ENCODE data around the gene TCF7L1. TPM values are rescaled to one million over a fixed set of nuclear protein-coding genes. Genes with fewer than 3 reads are reported as not detected.

TCF7L1 gene
- total RNA-seq, 1 donor from 2014 or later, result 8.9 TPM

DNA sequence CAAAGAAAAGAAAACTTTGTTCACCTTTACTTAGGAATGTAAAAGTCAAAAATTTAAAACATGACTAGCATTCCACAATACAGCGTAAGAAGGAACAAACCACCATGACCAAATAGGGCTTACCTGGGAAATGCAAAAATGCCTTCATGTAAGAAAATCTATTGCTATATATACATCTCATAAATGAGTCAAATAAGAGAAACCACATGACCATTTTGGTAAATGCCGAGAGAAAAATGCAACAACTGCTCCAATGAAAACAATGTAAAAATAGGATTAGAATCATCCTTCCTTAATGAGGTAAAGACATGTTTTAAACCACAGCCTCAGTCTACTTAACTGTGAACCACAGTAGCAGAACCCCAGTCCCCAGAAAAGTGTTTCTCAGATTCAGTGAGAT lies 145.2 kb downstream of the TCF7L1 start:
- Histone ChIP-seq H3K4me1 (ENCODE audit: control insufficient read depth in 3 of 3, insufficient read depth in 3 of 3, low read length in 3 of 3) (peaks cover 24 to 41% (median 30%) of the 10 kb centered on the region in 3 donors), H3K36me3 (ENCODE audit: control insufficient read depth in 3 of 3, insufficient read depth in 3 of 3, low read length in 3 of 3) (peaks cover 0 to under 1% (median under 1%) of the 10 kb centered on the region in 3 donors), H3K4me3 (ENCODE audit: low read length in 3 of 3) (no peak overlapping the region), H3K9ac (ENCODE audit: low read depth in 1 of 3, low read length in 3 of 3) (no peak overlapping the region), H3K27ac (ENCODE audit: low read depth, low read length) (no peak overlapping the region), H3K27me3 (ENCODE audit: control insufficient read depth in 3 of 3, insufficient read depth in 3 of 3, low read length in 3 of 3) (no peaks in the 10 kb centered on the region), H3K9me3 (ENCODE audit: control insufficient read depth in 3 of 3, low read length in 3 of 3) (no peaks in the 10 kb centered on the region)

DNA sequence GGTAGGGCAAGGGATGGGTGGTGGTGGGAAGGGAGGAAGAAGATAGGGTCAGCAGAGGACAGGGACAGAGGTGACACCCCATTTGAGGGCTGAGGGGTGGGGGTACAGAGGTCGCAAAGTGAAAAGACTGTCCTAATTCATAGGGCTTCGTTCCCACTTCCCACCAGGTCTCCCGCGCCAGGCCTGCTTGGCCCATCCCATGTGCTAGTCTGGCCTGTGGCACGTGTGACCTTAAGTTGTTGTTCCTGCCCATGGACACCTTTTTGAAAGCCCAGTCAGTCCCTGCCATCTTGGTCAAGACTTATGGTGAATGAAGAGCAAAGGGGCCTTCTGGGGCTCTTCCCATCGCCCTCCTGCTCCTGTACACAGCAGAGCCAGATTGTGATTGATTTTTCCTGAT lies 148.4 kb downstream of the TCF7L1 start:
- no peaks in the 10 kb centered on the region for H3K9me3 ChIP-seq (ENCODE audit: control insufficient read depth in 3 of 3, low read length in 3 of 3)
- H3K4me3 ChIP-seq (ENCODE audit: low read length in 3 of 3), result no peak overlapping the region
- no peak overlapping the region for H3K9ac ChIP-seq (ENCODE audit: low read depth in 1 of 3, low read length in 3 of 3)
- no peak overlapping the region for H3K27ac ChIP-seq (ENCODE audit: low read depth, low read length)
- H3K4me1 ChIP-seq (ENCODE audit: control insufficient read depth in 3 of 3, insufficient read depth in 3 of 3, low read length in 3 of 3), result peaks cover 21 to 26% (median 23%) of the 10 kb centered on the region in 3 donors
- peaks cover 0 to 7% (median 5%) of the 10 kb centered on the region in 3 donors for H3K36me3 ChIP-seq (ENCODE audit: control insufficient read depth in 3 of 3, insufficient read depth in 3 of 3, low read length in 3 of 3)
- H3K27me3 ChIP-seq (ENCODE audit: control insufficient read depth in 3 of 3, insufficient read depth in 3 of 3, low read length in 3 of 3), result no peaks in the 10 kb centered on the region

DNA sequence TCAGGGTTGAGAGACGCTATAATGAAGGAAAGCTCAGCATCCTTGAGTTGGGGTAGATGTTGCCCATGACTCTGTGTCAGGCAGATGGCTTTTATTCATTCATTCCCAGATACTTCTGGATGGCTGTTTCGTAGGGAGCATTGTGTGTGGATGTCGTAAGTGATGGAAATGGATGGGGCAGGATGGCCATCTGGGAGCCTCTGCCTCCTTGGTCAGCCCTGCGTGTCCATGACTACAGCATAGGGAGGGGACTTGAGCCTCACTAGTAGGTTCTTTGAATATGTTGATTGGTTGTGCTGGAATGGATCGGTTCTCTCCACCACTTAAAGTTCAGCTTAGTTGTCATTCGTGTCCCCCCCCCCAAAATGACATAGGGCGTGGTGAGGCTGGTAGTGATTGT lies 149.7 kb downstream of the TCF7L1 start:
- peaks cover 8 to 13% (median 10%) of the 10 kb centered on the region in 3 donors for H3K4me1 ChIP-seq (ENCODE audit: control insufficient read depth in 3 of 3, insufficient read depth in 3 of 3, low read length in 3 of 3)
- H3K36me3 ChIP-seq (ENCODE audit: control insufficient read depth in 3 of 3, insufficient read depth in 3 of 3, low read length in 3 of 3), result peaks cover 0 to 7% (median 5%) of the 10 kb centered on the region in 3 donors
- no peaks in the 10 kb centered on the region for H3K9me3 ChIP-seq (ENCODE audit: control insufficient read depth in 3 of 3, low read length in 3 of 3)
- no peak overlapping the region for H3K27ac ChIP-seq (ENCODE audit: low read depth, low read length)
- no peak overlapping the region for H3K9ac ChIP-seq (ENCODE audit: low read depth in 1 of 3, low read length in 3 of 3)
- H3K4me3 ChIP-seq (ENCODE audit: low read length in 3 of 3), result no peak overlapping the region
- H3K27me3 ChIP-seq (ENCODE audit: control insufficient read depth in 3 of 3, insufficient read depth in 3 of 3, low read length in 3 of 3), result no peaks in the 10 kb centered on the region

DNA sequence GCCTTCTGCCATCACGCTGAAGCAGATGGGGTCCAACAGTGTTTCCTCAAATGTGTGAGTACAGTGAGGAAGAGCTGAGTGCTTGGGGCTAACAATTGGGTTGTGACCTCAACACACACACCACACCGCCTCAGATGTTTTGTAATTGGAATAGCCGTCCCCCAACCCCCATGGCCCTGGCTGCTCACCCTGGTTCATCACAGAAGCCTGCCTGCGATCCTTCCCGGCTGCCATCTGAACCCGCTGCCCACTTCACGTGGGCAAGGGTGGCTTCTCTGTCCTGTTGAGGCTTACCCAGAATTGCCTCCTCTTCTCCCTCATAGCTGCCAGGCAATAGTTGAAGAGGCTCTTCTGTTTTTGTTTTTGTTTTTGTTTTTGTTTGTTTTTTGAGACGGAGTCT lies 150.4 kb downstream of the TCF7L1 start:
- H3K9ac ChIP-seq (ENCODE audit: low read depth in 1 of 3, low read length in 3 of 3), result no peak overlapping the region
- H3K27me3 ChIP-seq (ENCODE audit: control insufficient read depth in 3 of 3, insufficient read depth in 3 of 3, low read length in 3 of 3), result no peaks in the 10 kb centered on the region
- H3K27ac ChIP-seq (ENCODE audit: low read depth, low read length), result no peak overlapping the region
- H3K36me3 ChIP-seq (ENCODE audit: control insufficient read depth in 3 of 3, insufficient read depth in 3 of 3, low read length in 3 of 3), result peaks cover 0 to 7% (median 5%) of the 10 kb centered on the region in 3 donors
- peaks cover 5 to 7% (median 6%) of the 10 kb centered on the region in 3 donors for H3K4me1 ChIP-seq (ENCODE audit: control insufficient read depth in 3 of 3, insufficient read depth in 3 of 3, low read length in 3 of 3)
- H3K4me3 ChIP-seq (ENCODE audit: low read length in 3 of 3), result no peak overlapping the region
- no peaks in the 10 kb centered on the region for H3K9me3 ChIP-seq (ENCODE audit: control insufficient read depth in 3 of 3, low read length in 3 of 3)

DNA sequence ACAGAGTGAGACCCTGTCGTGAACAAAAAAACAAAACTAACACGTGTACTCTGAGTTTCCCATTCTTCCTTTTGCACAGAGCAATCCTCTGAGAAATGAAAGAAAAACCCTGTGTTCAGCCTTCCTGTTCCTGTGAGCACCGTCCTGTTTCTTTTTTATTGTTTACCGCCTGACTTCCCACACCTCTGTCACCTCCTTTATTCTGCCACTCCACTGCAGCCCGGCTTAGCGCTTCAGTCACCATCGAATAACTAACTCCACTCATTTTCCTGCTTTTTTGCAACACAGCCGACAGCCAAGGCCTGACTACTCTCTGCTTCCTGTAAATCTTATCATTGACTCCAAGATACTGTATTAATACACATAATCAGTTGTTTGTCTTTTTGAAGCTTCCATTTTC lies 153.7 kb downstream of the TCF7L1 start:
- Histone ChIP-seq H3K27ac (ENCODE audit: low read depth, low read length) (no peak overlapping the region), H3K27me3 (ENCODE audit: control insufficient read depth in 3 of 3, insufficient read depth in 3 of 3, low read length in 3 of 3) (no peaks in the 10 kb centered on the region), H3K9ac (ENCODE audit: low read depth in 1 of 3, low read length in 3 of 3) (no peak overlapping the region), H3K4me3 (ENCODE audit: low read length in 3 of 3) (no peak overlapping the region), H3K4me1 (ENCODE audit: control insufficient read depth in 3 of 3, insufficient read depth in 3 of 3, low read length in 3 of 3) (peaks cover 0 to 7% (median 3%) of the 10 kb centered on the region in 3 donors), H3K36me3 (ENCODE audit: control insufficient read depth in 3 of 3, insufficient read depth in 3 of 3, low read length in 3 of 3) (peaks cover 0 to 7% (median 5%) of the 10 kb centered on the region in 3 donors), H3K9me3 (ENCODE audit: control insufficient read depth in 3 of 3, low read length in 3 of 3) (no peaks in the 10 kb centered on the region)

DNA sequence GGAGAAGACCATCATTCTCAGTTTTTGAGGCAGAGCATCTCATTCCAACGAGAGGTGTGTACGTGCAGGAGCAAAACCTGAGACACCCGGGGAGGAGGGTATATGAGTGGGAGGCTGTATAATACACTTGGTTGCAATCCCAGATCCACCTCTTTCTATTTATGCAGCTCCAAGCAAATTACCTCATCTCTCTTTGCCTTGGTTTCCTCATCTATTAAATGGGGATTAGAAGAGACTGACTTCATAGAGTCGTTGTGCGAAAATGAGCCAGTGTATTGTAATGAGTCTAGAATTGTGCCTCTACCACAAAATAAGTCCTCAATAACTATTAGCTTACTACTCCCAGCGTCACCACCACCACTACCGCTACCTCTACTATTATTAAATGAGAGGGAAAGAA lies 154.5 kb downstream of the TCF7L1 start:
- H3K4me3 ChIP-seq (ENCODE audit: low read length in 3 of 3), result no peak overlapping the region
- H3K9me3 ChIP-seq (ENCODE audit: control insufficient read depth in 3 of 3, low read length in 3 of 3), result no peaks in the 10 kb centered on the region
- H3K27me3 ChIP-seq (ENCODE audit: control insufficient read depth in 3 of 3, insufficient read depth in 3 of 3, low read length in 3 of 3), result no peaks in the 10 kb centered on the region
- H3K4me1 ChIP-seq (ENCODE audit: control insufficient read depth in 3 of 3, insufficient read depth in 3 of 3, low read length in 3 of 3), result peaks cover 0 to 7% (median 3%) of the 10 kb centered on the region in 3 donors
- no peak overlapping the region for H3K9ac ChIP-seq (ENCODE audit: low read depth in 1 of 3, low read length in 3 of 3)
- no peak overlapping the region for H3K27ac ChIP-seq (ENCODE audit: low read depth, low read length)
- H3K36me3 ChIP-seq (ENCODE audit: control insufficient read depth in 3 of 3, insufficient read depth in 3 of 3, low read length in 3 of 3), result peaks cover 0 to 7% (median 5%) of the 10 kb centered on the region in 3 donors

DNA sequence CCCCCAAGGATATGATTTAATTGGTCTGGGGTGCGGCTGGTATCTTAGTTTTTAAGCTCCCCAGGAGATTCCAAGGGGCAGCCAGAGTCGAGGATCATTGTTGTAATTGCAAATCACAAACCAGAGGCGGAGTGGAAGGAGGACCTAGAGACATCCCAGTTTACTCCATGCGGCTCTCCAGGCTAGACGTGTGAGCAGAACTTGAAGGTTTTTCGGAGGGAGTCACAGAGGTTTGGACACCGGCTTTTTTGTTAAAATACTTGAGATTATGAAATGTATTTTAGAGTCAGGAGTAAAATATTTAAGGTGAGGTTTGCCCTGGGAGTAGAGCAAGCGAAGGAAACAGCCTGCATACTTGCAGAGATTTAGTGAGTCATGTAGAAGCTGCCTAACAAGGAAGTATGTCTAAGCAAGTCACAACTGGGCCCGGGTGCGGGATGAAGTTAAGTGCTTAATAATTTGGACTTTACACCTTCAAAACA lies 155.1 kb downstream of the TCF7L1 start:
- no peak overlapping the region for H3K27ac ChIP-seq (ENCODE audit: low read depth, low read length)
- H3K9ac ChIP-seq (ENCODE audit: low read depth in 1 of 3, low read length in 3 of 3), result no peak overlapping the region
- H3K27me3 ChIP-seq (ENCODE audit: control insufficient read depth in 3 of 3, insufficient read depth in 3 of 3, low read length in 3 of 3), result no peaks in the 10 kb centered on the region
- peaks cover 0 to 7% (median 3%) of the 10 kb centered on the region in 3 donors for H3K4me1 ChIP-seq (ENCODE audit: control insufficient read depth in 3 of 3, insufficient read depth in 3 of 3, low read length in 3 of 3)
- H3K4me3 ChIP-seq (ENCODE audit: low read length in 3 of 3), result no peak overlapping the region
- peaks cover 0 to 7% (median 5%) of the 10 kb centered on the region in 3 donors for H3K36me3 ChIP-seq (ENCODE audit: control insufficient read depth in 3 of 3, insufficient read depth in 3 of 3, low read length in 3 of 3)
- H3K9me3 ChIP-seq (ENCODE audit: control insufficient read depth in 3 of 3, low read length in 3 of 3), result no peaks in the 10 kb centered on the region

DNA sequence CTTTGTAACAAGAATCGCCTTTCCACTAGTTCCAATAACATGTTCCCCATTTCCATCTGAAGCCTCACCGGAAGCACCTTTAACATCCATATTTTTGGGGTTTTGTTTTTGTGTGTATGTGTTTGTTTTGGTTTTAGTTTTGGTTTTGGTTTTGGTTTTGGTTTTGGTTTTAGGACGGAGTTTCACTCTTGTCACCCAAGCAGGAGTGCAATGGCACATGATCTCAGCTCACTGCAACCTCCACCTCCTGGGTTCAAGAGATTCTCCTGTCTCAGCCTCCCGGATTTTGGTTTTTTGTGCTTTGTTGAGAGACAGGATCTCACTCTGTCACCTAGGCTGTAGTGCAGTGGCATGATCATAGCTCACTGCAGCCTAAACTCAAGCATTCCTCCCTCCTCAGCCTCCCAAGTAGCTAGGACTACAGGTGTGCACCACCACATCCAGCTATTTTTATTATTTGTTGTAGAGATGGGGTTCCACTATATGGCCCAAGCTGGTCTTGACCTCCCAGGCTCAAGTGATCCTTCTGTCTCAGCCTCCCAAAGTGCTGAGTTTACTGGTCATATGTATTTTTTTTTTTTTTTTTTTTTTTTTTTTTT lies 158.3 kb downstream of the TCF7L1 start:
- Histone ChIP-seq H3K9me3 (ENCODE audit: control insufficient read depth in 3 of 3, low read length in 3 of 3) (no peaks in the 10 kb centered on the region), H3K36me3 (ENCODE audit: control insufficient read depth in 3 of 3, insufficient read depth in 3 of 3, low read length in 3 of 3) (no peaks in the 10 kb centered on the region), H3K9ac (ENCODE audit: low read depth in 1 of 3, low read length in 3 of 3) (no peak overlapping the region), H3K27ac (ENCODE audit: low read depth, low read length) (no peak overlapping the region), H3K4me3 (ENCODE audit: low read length in 3 of 3) (no peak overlapping the region), H3K4me1 (ENCODE audit: control insufficient read depth in 3 of 3, insufficient read depth in 3 of 3, low read length in 3 of 3) (no peaks in the 10 kb centered on the region), H3K27me3 (ENCODE audit: control insufficient read depth in 3 of 3, insufficient read depth in 3 of 3, low read length in 3 of 3) (no peaks in the 10 kb centered on the region)

DNA sequence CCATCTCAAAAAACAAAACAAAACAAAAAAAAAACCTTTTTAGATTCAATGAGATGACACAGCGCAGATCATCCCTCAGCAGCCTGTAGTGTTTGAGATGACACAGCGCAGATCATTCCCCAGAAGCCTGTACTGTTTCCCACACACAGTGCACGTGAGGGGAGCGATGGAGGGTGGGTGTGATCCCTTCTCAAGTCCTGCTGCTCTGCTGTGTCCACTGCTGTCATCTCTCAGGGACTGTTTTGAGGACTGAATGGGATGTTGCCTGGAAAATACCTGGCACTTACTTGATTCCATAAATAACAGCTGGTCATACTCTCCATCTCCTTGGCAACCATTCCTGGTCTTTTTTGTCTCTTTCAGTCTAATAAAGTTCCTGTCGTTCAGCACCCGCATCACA lies 168.9 kb downstream of the TCF7L1 start:
- H3K27ac ChIP-seq (ENCODE audit: low read depth, low read length), result no peak overlapping the region
- no peaks in the 10 kb centered on the region for H3K27me3 ChIP-seq (ENCODE audit: control insufficient read depth in 3 of 3, insufficient read depth in 3 of 3, low read length in 3 of 3)
- no peak overlapping the region for H3K4me3 ChIP-seq (ENCODE audit: low read length in 3 of 3)
- peaks cover 13 to 24% (median 19%) of the 10 kb centered on the region in 3 donors for H3K36me3 ChIP-seq (ENCODE audit: control insufficient read depth in 3 of 3, insufficient read depth in 3 of 3, low read length in 3 of 3)
- no peaks in the 10 kb centered on the region for H3K9me3 ChIP-seq (ENCODE audit: control insufficient read depth in 3 of 3, low read length in 3 of 3)
- H3K4me1 ChIP-seq (ENCODE audit: control insufficient read depth in 3 of 3, insufficient read depth in 3 of 3, low read length in 3 of 3), result peaks cover 3 to 6% (median 4%) of the 10 kb centered on the region in 3 donors
- no peak overlapping the region for H3K9ac ChIP-seq (ENCODE audit: low read depth in 1 of 3, low read length in 3 of 3)

DNA sequence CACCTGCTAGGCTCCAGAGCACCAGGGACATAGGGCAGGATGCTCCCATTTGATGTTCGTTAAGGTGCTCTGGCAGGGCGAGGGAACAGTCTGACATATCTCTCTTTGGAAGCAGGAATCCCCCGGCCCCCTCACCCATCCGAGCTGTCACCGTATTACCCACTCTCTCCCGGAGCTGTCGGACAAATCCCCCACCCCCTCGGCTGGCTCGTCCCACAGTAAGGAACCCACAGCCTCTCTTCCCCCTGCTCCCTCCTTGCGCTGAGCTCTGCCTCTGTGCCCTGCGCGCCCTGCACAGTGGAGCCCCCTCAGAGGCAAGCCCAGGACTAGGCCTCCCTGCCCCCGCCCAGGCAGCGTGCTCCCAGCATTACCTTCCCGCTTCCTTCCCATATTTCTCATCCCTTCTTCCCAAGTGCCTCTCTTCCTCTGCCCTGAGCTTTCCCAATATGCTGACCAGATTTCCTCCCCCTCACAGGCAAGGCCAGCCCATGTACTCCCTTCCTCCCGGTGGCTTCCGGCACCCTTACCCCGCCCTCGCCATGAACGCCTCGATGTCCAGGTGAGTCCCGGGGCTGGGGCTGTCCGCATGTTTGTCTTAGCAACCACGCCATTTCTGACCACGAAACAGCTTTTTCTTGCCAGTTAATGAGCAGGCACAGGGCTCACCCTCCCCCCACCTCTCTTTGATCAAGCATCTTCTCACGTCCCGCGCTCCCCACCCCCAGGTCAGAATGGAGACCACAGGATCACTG lies 170.8 kb downstream of the TCF7L1 start:
- H3K27ac ChIP-seq (ENCODE audit: low read depth, low read length), result no peak overlapping the region
- H3K4me3 ChIP-seq (ENCODE audit: low read length in 3 of 3), result no peak overlapping the region
- no peaks in the 10 kb centered on the region for H3K9me3 ChIP-seq (ENCODE audit: control insufficient read depth in 3 of 3, low read length in 3 of 3)
- H3K36me3 ChIP-seq (ENCODE audit: control insufficient read depth in 3 of 3, insufficient read depth in 3 of 3, low read length in 3 of 3), result peaks cover 18 to 26% (median 24%) of the 10 kb centered on the region in 3 donors
- no peak overlapping the region for H3K9ac ChIP-seq (ENCODE audit: low read depth in 1 of 3, low read length in 3 of 3)
- H3K27me3 ChIP-seq (ENCODE audit: control insufficient read depth in 3 of 3, insufficient read depth in 3 of 3, low read length in 3 of 3), result no peaks in the 10 kb centered on the region
- H3K4me1 ChIP-seq (ENCODE audit: control insufficient read depth in 3 of 3, insufficient read depth in 3 of 3, low read length in 3 of 3), result peaks cover 5 to 10% (median 9%) of the 10 kb centered on the region in 3 donors
